NCI-H146 (cell line): ENCODE results near the gene EAF1.
A peak's percentile ranks its signal among the peaks of the same experiment; 100 is the strongest.
"Not testable (repeated sequence)": the region's sequence is repeated elsewhere in the genome, so short reads cannot be mapped to it uniquely, and the experiment has no call there.

Experiments used
- DNase-seq: peaks from one replicate; lab custom pipeline; 2025; lab: John Stamatoyannopoulos, UW

Gene EAF1

DNA sequence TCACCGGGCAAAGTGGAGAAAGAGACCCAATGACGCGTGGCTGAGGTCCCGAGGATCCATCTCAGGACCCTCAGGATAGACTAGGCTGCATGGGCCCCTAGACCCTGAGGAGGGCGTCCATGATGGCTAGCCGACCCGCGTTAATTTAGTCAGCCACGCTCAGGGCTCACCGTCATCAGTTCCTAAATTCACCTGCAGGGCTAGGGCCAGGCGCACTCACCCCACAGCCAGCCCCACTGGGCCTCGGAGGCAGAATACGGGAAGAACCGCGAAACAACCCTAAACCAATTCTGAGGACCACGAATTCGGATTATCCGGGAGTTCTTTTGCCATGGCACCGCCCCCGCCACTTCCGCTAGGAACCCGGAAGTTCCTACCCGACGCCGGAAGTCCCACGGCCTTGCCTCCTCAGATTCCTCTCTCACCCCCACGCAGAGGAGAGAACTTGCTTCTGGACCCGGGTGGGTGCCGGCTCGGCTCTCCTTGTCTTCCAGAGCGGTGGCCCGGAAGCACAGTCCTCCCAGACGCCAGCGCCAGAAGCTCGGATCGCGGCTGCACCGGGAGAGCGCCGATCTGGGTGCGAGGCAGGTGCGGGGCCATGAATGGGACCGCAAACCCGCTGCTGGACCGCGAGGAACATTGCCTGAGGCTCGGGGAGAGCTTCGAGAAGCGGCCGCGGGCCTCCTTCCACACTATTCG, at the start of gene EAF1, which contains the start of gene METTL6:
EAF1 (plus strand) TSS at position 417 of the 699 bp plus-strand sequence; CDS start at position 599, 182 bp downstream.
METTL6 (minus strand) TSS at position 363 of the 699 bp plus-strand sequence. CDS start 1,033 bp downstream, outside the sequence.
- DNase-seq, result peak; percentile 61

GRCh38 chr3:15377961-15378791, 49.2 kb upstream of the EAF1 start:
- DNase-seq, result peak; percentile 88

DNA sequence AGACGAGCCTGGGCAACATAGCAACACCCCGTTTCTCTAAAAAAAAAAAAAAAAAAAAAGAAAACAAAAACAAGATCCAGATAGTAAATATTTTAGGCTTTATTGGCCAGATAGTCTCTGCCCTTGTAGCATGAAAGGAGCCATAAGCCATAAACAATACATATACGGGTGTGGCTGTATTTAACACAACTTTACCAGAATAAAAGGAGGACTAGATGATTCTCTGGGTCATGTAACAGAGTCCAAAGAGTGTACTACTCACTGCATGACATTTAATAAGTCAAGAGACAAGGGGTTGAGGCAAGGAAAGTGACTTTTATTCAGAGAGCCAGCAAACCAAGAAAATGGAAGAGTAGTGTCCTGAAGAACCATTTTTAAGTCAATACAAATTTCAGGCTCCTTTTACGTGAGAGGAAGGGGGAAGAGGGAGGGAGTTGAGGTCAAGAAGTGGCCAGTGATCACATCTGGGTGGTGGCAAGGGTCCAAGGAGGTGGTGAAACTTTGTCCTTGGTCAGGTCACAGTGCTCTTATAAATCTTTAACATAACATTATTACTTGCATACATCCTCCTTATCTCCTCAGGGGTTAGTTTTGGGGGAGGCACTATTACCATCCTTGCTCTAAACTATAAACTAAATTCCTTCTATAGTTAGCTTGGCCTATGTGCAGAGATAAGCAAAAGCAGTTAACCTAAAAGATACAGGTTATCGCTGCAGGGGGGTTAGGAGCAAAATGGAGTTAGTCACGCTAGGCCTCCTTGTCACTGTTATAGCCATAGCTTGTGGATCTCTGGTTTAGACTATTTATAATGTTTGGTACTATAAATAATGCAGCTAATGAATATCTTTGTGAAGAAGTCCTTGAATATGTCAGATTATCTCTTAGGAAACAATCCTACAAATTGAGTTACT, 46.2 kb upstream of the EAF1 start:
- DNase-seq, result no peak

DNA sequence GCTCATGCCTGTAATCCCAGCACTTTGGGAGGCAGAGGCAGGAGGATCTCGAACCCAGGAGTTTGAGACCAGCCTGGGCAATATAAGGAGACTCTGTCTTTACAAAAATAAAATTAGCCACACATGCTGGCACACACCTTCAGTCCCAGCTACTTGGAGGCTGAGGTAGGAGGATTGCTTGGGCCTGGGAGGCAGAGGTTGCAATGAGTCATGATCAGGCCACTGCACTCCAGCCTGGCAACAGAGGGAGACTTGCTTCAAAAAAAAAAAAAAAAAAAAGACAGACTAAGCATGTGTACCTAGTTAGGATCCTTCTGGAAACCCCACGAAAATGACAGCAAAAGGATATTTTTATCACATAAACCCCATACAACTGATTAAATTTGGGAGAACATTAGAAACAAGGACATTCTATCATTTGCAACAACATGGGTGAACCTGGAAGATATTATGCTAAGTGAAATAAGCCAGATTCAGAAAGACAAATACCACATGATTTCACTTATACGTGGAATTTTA, 44.9 kb upstream of the EAF1 start:
- no peak for DNase-seq

GRCh38 chr3:15384510-15385237, 42.7 kb upstream of the EAF1 start:
- DNase-seq, result no peak

- not testable (repeated sequence) for DNase-seq
These were observed 42.1 kb upstream of the EAF1 start for GRCh38 chr3:15385238-15385695.

GRCh38 chr3:15385901-15386653, 41.3 kb upstream of the EAF1 start:
- DNase-seq, result no peak

- not testable (repeated sequence) for DNase-seq
These were observed 40.8 kb upstream of the EAF1 start for GRCh38 chr3:15386654-15386955.

DNA sequence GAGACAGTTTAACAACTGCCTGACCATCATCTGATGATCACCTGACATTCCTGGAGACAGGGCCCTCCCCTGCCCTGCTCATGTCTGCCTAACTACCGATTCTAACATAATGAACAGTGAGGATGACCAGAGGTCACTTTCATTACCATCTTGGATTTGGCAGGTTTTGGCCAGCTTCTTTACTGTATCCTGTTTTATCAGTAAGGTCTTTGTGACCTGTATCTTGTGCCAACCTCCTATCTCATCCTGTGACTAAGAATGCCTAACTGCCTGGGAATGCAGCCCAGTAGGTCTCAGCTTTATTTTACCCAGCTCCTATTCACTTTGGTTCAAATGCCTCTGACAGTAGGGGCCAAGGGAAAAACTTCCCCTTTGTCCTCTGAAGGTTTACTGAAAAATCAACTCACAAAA, 40.2 kb upstream of the EAF1 start:
- no peak for DNase-seq

DNA sequence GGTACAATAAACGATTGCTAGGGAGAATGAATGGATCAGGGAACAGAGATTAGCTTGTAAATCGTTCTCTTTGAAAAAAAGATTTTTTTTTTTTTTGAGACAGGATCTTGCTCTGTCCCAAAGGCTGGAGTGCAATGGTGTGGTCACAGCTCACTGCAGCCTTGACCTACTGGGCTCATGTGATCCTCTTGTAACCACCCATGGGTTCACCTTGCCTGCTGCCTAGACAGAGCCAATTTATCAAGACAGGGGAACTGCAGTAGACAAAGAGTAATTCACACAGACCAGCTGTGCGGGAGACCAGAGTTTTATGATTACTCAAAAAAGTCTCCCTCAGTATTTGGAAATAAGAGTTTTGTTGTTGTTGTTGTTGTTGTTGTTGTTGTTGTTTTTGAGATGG, 39.7 kb upstream of the EAF1 start:
- DNase-seq, result no peak

GRCh38 chr3:15388335-15388734, 39.1 kb upstream of the EAF1 start:
- DNase-seq, result not testable (repeated sequence)

DNA sequence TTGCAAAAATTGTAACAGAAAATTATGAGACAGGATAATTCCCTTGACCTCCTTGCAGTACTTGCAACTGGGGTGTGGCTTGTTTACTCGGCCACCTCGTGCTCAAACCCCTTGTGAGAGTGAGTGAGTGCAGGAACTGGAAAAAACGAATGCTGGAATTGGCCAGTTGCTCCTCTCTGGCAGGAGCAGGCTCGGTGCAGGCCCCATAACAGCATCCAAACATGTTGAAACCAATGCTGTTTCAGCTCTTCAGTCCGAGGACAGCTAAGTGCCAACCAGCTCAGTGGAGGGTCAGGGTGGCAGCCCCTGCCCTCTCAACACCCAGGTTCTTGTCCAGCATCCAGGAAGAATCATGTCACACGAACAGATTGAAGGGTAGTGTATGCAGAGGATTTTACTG, 36.9 kb upstream of the EAF1 start:
- no peak for DNase-seq

DNA sequence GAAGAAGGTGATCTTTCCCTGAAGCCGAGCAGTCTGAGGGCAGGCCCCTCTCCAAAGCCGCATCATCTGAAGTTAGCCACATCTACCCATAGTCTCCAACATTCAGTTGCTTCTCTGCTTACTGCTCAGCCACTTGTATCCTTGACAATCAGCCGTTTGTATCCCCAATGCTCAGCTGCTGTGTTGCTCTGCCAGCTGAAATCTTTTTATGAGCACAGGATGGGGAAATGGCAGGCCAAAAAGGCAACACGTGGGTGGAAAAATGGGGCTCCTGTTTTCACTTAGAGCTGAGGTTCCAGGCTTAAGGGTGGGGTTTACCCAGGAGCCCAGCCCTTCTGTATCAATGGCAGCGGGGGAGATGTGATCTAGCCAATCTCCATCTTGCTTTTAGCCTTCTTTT, 36.4 kb upstream of the EAF1 start:
- no peak for DNase-seq

- not testable (repeated sequence) for DNase-seq
These were observed 34.1 kb upstream of the EAF1 start for GRCh38 chr3:15393252-15393651.

DNA sequence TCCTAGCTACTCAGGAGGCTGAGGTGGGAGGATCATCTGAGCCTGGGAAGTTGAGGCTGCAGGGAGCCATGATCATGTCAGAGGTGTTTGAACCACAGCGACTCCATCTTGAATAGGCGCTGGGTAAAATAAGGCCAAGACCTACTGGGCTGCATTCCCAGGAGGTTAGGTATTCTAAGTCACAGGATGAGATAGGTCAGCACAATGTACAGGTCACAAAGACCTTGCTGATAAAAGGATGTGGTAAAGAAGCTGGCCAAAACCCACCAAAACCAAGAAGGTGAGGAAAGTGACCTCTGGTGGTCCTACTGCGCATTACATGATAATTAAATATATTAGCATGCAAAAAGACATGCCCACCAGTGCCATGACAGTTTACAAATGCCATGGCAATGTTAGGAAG, 28.7 kb upstream of the EAF1 start:
- DNase-seq, result peak; percentile 2

DNA sequence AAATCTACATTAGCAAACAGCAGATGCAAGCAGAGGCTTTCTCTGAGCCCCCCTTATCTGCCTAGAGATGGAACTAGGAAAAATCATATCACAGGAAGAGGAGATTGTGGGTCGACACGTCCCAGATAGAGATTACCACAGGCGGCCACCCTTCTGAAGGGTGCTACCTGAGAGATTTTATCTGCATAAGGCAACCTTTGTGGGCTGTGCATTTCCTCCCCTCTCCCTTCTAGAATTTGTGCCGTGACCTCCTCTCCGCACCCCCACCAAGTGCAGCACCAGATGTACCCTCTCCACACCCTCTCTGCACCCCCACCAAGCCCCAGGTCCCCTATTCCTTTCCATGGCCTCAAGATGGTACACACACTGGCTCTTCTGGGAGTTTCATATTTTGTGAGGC, 27.4 kb upstream of the EAF1 start:
- no peak for DNase-seq

- no peak for DNase-seq
These were observed 25.5 kb upstream of the EAF1 start for GRCh38 chr3:15401936-15402335.

DNA sequence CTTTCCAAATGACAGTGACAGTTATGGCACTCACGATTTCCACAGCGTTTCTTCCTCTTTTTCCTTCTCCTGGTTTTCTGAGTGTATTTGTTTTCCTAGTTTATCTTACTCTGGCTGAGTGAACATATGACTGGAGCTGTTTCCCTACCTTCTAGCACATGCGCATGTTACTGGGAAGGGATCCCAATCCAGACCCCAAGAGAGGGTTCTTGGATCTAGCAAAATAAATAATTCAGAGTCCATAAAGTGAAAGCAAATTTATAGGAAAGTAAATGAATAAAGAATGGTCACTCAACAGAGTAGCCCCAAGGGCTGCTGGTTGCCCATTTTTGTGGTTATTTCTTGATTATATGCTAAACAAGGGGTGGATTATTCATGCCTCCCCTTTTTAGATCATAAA, 23.9 kb upstream of the EAF1 start:
- DNase-seq, result no peak

GRCh38 chr3:15403965-15404364, 23.4 kb upstream of the EAF1 start:
- DNase-seq, result no peak

DNA sequence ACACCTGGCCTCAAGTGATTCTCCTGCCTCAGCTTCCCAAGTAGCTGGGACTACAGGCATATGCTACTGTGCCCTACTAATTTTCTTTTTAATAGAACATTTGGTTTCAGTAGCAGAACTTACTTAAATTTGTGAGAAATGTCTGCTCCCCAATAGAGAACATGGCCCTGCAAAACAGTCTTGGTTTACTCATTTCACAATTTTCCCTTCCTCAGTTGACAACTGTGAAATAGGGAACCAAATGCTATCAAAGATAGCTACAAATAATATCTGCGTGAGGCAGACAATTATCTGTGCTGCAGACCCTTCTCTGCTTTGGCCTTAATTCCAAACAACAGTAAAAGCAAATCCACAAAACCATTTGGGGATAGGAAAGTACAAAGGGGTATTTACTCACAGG, 22.6 kb upstream of the EAF1 start:
- no peak for DNase-seq
